Embryonic facial prominence (tissue), 1 donor: ENCODE measurements around the gene PDE6B.
"Not testable (repeated sequence)": the region's sequence is repeated elsewhere in the genome, so short reads cannot be mapped to it uniquely, and the experiment has no call there.

ENCODE experiments used
- DNase-seq: peaks from one replicate; pipeline ENCODE4 v3.0.0-alpha.2; 2016; ENCODE audit errors: extremely low spot score

The PDE6B gene

GRCh38 chr4:683247-683897 is 58.0 kb downstream of the PDE6B start:
- DNase-seq = no peak

GRCh38 chr4:683982-684622 is 58.7 kb downstream of the PDE6B start:
- DNase-seq = no peak

GRCh38 chr4:684623-685327 is 59.4 kb downstream of the PDE6B start:
- DNase-seq = no peak

- DNase-seq = no peak
These were observed 60.5 kb downstream of the PDE6B start for GRCh38 chr4:685679-686412.

GRCh38 chr4:686413-687040 is 61.2 kb downstream of the PDE6B start:
- no peak for DNase-seq

GRCh38 chr4:687048-687970 is 61.9 kb downstream of the PDE6B start:
- DNase-seq = no peak

GRCh38 chr4:687971-688853 is 62.8 kb downstream of the PDE6B start:
- DNase-seq = no peak

- DNase-seq = no peak
These were observed 63.7 kb downstream of the PDE6B start, which contains the start of gene SLC49A3 for GRCh38 chr4:688854-689681. Gene SLC49A3, minus strand, starts transcription at chr4:689151. Its CDS starts 24 bp downstream, at chr4:689127.

- DNase-seq = no peak
These were observed 64.3 kb downstream of the PDE6B start for GRCh38 chr4:689723-690122.

- no peak for DNase-seq
These were observed 67.6 kb downstream of the PDE6B start for GRCh38 chr4:692771-693554.

GRCh38 chr4:694341-694940 is 69.1 kb downstream of the PDE6B start:
- DNase-seq = not testable (repeated sequence)

- DNase-seq = no peak
These were observed 74.6 kb downstream of the PDE6B start for GRCh38 chr4:699816-700580.

- no peak for DNase-seq
These were observed 75.4 kb downstream of the PDE6B start for GRCh38 chr4:700587-701264.

- DNase-seq = no peak
These were observed 77.3 kb downstream of the PDE6B start for GRCh38 chr4:702618-703048.

GRCh38 chr4:703336-704197 is 78.2 kb downstream of the PDE6B start:
- DNase-seq = no peak
